BE2C (cell line): ENCODE measurements around the gene TMEM214.
A peak's percentile ranks its signal among the peaks of the same experiment; 100 is the strongest.

Experiments
- DNase-seq: peaks from one replicate; pipeline ENCODE4 v3.0.0-alpha.2; 2020
- H3K27me3 ChIP-seq: fragments of 250-450 bp; sonication (Bioruptor Pico); 2 replicates; pipeline ENCODE4 v1.5.1; 2020; ENCODE audit warnings: mild to moderate bottlenecking
- H3K36me3 ChIP-seq: fragments of 250-450 bp; sonication (Bioruptor Pico); 2 replicates; pipeline ENCODE4 v1.5.1; 2020; ENCODE audit warnings: mild to moderate bottlenecking
- H3K4me1 ChIP-seq: fragments of 250-450 bp; sonication (Bioruptor Pico); 2 replicates; pipeline ENCODE4 v1.5.1; 2020
- H3K4me3 ChIP-seq: 2 replicates; pipeline ENCODE4 v1.5.1; 2011; ENCODE audit warnings: low read depth, low read length
- H3K9me3 ChIP-seq: fragments of 250-450 bp; sonication (Bioruptor Pico); 2 replicates; pipeline ENCODE4 v1.5.1; 2020
- CTCF ChIP-seq: IDR thresholded peaks from 2 replicates; pipeline ENCODE4 v1.5.1; 2012; ENCODE audit warnings: mild to moderate bottlenecking, low read depth, low read length

The TMEM214 gene

GRCh38 chr2:27087823-27088410, 55.2 kb downstream of the TMEM214 start:
- DNase-seq, result no peak
- no peaks in the 10 kb centered on the region for H3K27me3 ChIP-seq
- peaks cover 5% of the 10 kb centered on the region; the same call in 1 of the 2 replicates for H3K4me1 ChIP-seq
- H3K36me3 ChIP-seq, result peaks cover 4% of the 10 kb centered on the region; the same call in 1 of the 2 replicates
- no peak for TF ChIP-seq CTCF
- peak overlapping the region; percentile 80; the same call in 1 of the 2 replicates for H3K4me3 ChIP-seq
- H3K9me3 ChIP-seq, result no peaks in the 10 kb centered on the region

- no peaks in the 10 kb centered on the region; the same call in 1 of the 2 replicates for H3K36me3 ChIP-seq
- no peak for DNase-seq
- no peak for TF ChIP-seq CTCF
- H3K4me3 ChIP-seq, result no peak overlapping the region
- H3K4me1 ChIP-seq, result peaks cover 3% of the 10 kb centered on the region; the same call in 1 of the 2 replicates
- H3K9me3 ChIP-seq, result no peaks in the 10 kb centered on the region
- no peaks in the 10 kb centered on the region for H3K27me3 ChIP-seq
Observed at GRCh38 chr2:27088634-27089033, 55.9 kb downstream of the TMEM214 start.

GRCh38 chr2:27089111-27089954, 56.6 kb downstream of the TMEM214 start:
- Histone ChIP-seq H3K27me3 (no peaks in the 10 kb centered on the region), H3K9me3 (no peaks in the 10 kb centered on the region), H3K4me3 (no peak overlapping the region), H3K36me3 (no peaks in the 10 kb centered on the region), H3K4me1 (peaks cover 3% of the 10 kb centered on the region; the same call in 1 of the 2 replicates)
- DNase-seq, result no peak
- TF ChIP-seq CTCF, result no peak
